Cardiac ventricle fibroblast (primary cell): ENCODE data around the gene RPS14. TPM values are rescaled to one million over a fixed set of nuclear protein-coding genes. Genes with fewer than 3 reads are reported as not detected.

ENCODE experiments used
- total RNA-seq: library from RNA; depleted of rRNA; stranded (reverse); fragments of >200 nt; gene quantifications from 2 replicates; pipeline ENCODE4 v1.2.3, GENCODE V29; 2015

Gene RPS14
- 2,845 and 2,904 TPM in 2 replicates for total RNA-seq

GRCh38 chr5:150449517-150450339, at the start of gene RPS14:
TSS of gene RPS14 (minus strand) at chr5:150449739. CDS start at chr5:150447733, 2,006 bp downstream.

GRCh38 chr5:150412319-150413175, 37.0 kb downstream of the RPS14 start, which contains the start of gene CD74:
TSS of gene CD74 (minus strand) at chr5:150412910. CDS start at chr5:150412749, 161 bp downstream.

Other genes starting within 250 kb of the RPS14 start
- not detected in 2 replicates for gene CAMK2A, start 160.0 kb downstream of the RPS14 start, total RNA-seq
- gene ARSI, start 146.8 kb downstream of the RPS14 start, total RNA-seq = 0.24 and 1.2 TPM in 2 replicates
- gene TCOF1, start 92.0 kb downstream of the RPS14 start, total RNA-seq = 13.9 and 17.6 TPM in 2 replicates
- 1.3 and 1.4 TPM in 2 replicates for gene CD74, start 36.8 kb downstream of the RPS14 start, total RNA-seq
- 98.7 and 108 TPM in 2 replicates for gene NDST1, start 58.4 kb upstream of the RPS14 start, total RNA-seq
- 20.6 and 23.8 TPM in 2 replicates for gene SYNPO, start 190.9 kb upstream of the RPS14 start, total RNA-seq
- 0.20 and 2.0 TPM in 2 replicates for gene MYOZ3, start 211.5 kb upstream of the RPS14 start, total RNA-seq